K562 treated with DMSO at 1 percent for 24 hours (cell line): Measurements from ENCODE around the gene AUH. TPM values are rescaled to one million over a fixed set of nuclear protein-coding genes. Genes with fewer than 3 reads are reported as not detected.

ENCODE experiments used
- total RNA-seq: library from RNA; unstranded; fragments of 300-600 nt; gene quantifications from 2 replicates; pipeline ENCODE4 v1.2.3, GENCODE V29; 2022; ENCODE audit warnings: low read depth; ENCODE audit not compliant: insufficient read depth

Gene AUH
- total RNA-seq, result 5.7 and 5.9 TPM in 2 replicates

DNA sequence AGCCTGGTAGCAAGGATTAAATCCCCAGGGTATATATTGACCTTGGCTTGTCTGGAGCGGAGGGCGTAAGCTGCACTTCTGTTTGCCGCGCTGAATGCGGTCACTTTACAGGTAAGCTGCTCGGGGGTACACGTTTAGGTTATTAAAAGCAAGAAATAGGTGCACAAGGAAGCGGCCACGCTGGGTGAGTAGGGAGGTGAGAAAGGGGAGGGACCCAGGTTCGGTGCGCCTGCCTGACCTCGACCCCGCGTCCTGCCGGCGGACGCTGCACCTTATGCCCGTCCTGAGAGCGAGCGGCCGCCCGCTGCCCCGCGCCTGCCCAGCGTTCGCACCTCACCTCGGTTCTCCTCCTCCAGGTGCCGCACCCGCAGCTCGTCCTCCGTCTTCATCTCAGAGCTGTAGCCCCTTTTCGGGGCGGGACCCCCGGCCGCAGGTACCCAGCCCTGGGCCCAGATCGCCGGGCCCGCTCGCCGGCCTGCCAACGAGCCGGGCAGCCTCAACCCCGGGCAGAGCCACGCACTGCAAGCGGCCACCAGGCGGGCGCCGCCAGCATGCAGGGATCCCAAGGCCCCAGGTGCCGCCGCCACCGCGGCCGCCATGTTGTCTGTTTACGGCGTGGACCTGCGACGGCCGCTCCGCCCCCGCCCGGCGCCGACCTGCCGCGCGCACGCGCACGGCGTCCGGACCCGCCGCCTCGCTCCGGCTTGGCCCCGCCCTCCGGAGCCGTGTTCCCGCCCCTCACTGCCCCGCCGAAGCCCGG, at the start of gene AUH:
Gene AUH (minus strand): TSS at position 628 of the 760 bp plus-strand sequence. CDS start 29 bp downstream, at position 599.

Other genes with a start within 250 kb of the AUH start
- 16.2 and 18.1 TPM in 2 replicates for gene NFIL3, start 61.9 kb upstream of the AUH start, total RNA-seq